GM18517 (cell line): Measurements from ENCODE around the gene LRMDA.

Experiments
- ATAC-seq: cut with Tn5 transposase; IDR thresholded peaks from one replicate; pipeline ENCODE4 v1.9.1; 2021; ENCODE audit warnings: mild to moderate bottlenecking, moderate library complexity; ENCODE audit not compliant: unreplicated experiment

The LRMDA gene

DNA sequence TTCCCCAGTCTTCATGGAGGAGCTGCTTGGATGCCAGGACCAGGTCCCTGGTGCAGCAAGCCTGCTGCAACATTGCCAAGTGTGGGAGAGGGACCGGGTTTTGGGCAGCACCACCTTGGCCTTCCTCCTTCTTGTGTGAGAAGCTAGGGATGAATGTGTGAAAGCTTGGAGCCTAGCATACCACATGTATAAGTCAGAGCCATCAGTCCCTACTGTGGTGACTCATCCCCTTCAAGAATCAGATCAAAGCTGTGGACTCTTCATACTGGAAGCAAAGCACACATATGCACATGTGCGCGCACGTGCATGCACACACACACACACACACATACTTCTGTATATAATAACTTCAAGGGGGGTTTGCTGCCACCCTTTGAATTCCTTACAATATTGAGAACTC lies 527.8 kb downstream of the LRMDA start:
- no peak for ATAC-seq

DNA sequence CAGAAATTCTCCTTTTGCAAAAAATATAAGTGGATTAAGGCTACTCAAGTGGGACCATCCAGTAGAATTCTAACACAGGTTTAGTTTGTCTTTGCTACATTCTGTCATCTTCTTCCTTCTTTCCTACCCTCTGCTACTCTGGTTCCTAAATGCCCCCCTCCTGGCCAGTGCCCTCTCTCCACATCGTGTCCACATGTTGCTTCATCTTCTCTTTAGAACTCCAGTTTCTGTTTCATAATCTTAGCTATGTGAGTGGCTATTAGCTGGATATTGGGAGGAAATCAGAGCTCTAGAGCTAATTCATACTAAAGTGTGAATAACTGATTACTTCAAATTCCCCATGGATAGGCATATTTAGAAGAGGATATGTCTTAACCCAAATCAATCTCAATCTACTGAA lies 528.5 kb downstream of the LRMDA start:
- ATAC-seq, result no peak

DNA sequence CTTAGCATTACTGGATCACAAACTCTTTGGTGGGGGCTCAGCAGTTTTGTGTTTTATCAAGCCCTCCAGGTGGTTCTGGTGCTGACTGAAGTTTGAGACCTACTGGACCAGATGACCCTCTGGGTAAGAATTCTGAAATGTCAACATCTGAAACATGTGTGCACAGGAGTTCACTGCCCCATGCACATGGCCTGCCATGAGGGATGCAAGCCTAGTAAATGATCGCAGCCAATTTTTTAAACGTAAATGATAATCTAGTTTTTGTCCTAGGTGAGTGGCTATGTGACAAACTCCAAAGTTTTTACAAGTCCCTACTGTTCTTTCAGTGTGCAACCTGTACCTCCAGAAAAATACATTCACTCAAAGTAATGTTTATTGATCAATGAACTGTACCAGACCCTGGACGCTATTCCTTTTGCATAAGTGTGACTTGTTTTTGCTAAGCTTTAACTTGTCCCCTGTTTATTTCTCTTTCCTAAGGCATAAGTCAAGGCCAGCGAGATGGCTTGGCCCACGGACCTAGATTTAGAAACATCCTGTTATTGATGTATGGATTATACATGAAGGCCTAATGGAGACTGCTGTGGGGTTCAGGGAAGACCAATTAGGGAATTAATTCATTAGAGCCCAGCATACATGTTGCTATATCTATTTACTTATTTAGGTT lies 531.1 kb downstream of the LRMDA start:
- no peak for ATAC-seq

GRCh38 chr10:75967491-75967890 lies 536.1 kb downstream of the LRMDA start:
- ATAC-seq, result no peak

DNA sequence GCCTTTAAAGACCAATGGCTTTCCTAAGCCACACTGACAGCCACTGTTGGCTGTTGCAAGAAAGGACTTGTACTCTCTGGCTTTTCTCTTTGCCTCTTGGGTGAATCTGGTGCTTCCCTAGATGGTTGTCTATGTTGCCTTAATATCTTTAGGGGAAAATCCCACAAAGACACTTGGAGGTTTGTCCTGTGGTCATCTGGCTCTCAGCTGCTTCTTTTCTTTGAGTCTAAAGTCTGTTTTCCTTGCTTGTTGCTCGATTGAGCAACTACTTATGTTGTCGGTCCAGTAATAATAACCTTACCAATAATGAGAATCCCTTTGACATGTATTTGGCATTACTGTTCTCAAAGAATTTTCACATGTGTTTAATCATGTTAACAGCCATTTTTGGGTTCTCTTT lies 537.6 kb downstream of the LRMDA start:
- no peak for ATAC-seq

GRCh38 chr10:75971402-75972211 lies 540.2 kb downstream of the LRMDA start:
- ATAC-seq, result no peak

GRCh38 chr10:75972491-75973276 lies 541.3 kb downstream of the LRMDA start:
- ATAC-seq, result no peak

DNA sequence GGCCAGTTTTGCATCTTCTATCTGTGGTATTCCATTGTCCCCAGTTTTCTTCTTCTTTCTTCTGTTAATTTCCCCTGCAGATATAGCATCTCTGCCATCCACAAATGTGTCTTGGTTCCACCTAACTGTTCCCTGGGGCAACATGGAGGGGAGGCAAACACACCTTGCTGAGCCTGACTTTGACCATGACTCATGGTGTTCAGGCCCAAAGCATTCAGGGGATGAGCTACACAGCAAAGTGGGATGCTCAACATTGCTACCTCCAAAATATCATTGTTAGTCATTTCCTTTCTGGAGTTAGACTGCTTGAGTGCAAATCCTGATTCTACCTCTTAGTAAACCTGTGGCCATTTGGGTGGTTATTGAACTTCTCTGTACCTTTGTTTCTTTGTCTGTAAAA lies 542.7 kb downstream of the LRMDA start:
- no peak for ATAC-seq

DNA sequence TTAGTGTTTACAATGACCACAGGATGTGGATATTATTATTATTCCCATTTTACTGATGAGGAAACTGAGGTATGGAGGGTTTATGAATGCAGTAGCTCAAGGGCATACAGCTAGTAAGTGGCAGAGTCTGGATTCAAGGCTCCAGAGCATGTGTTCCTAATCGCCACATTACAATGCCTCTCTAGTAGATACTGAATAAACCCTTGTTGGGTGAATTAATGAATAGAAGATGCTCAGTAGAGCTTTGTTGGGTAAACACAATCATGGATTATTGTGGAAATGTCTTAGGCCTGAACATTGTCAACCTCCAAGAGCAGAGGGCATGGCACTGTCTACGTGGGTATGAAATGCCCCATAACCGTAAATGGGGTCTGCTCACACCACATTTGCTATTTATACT lies 545.3 kb downstream of the LRMDA start:
- no peak for ATAC-seq

DNA sequence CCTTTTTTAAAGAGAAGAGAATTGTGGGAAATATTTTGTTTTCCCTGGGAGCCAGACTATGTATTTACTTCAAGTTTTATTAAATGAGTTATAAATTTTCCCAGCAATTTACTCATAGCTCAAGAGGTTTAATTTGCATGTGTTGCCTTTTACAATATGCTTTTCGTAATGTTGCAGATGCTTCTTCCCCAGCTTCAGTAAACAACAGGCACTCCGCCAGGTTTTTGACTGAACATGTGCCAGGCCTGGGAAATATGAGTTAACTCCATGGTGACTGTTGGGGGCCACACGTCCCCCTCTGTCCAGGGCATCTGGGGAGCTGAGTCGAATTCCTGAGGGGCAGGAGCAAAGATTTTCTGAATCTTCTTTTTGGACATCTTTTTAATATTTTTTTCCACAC lies 545.7 kb downstream of the LRMDA start:
- no peak for ATAC-seq

- no peak for ATAC-seq
These were observed 546.8 kb downstream of the LRMDA start for GRCh38 chr10:75978213-75978612.

DNA sequence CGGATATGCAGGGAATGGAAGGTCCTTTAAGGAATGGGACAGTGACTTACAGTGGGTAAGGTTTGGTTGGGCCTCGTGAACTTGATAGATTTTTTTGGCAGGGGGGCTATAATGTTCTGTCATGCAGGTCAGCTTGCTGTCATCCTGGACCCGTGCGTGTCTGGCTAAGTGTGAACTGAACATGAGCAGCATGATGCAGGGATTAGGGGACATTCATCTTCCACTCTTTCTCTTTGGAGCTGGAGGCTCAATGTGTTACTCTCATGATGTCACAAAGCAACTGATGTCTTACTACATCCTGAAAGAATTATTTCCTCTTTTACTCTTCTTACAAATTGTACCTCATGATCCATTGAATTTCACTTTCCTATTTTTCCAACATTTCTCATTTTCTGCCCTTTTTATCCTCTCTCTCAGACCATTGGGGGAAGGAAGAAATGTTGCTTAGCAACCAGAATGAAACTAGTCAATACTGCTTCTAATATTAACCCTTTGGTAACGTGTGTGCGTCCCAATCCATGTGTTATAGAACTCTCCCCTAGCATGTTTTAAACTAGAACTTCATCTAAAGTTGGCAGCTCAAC lies 549.1 kb downstream of the LRMDA start:
- ATAC-seq, result no peak

DNA sequence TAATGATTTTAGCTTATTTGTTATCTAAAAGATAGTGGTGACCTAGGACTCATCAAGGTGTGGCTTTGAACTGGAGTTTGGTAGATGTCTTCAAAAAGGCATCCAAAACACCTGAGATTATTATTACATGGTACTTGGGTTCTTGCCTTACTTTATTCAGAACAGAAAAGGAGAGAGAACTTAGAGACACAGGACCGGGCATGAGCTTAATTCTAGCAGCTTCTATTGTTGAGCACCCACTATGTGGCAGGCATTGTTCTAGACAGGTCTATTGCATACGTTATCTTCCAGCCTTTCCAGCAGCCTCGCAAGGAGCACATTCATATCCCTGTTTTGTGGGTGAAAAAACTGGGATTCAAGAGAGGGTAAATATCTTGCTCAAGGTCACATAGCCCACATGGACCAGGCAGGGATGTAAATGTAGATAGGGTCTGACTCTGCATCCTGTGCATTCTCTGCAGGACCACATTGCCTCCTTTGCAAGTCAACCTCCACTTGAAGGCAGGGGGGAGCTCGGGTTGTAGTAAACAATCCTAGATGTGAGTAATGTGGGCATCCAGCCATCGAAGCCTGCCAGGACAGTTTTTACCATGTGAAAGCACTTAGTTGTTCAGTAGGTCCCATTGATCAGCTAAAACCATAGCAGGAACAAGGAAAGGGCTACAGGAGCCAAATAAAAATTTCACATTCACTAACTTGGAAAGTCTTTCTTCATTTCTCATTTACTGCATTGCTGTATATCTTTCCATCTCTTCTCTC lies 551.4 kb downstream of the LRMDA start:
- ATAC-seq, result no peak

DNA sequence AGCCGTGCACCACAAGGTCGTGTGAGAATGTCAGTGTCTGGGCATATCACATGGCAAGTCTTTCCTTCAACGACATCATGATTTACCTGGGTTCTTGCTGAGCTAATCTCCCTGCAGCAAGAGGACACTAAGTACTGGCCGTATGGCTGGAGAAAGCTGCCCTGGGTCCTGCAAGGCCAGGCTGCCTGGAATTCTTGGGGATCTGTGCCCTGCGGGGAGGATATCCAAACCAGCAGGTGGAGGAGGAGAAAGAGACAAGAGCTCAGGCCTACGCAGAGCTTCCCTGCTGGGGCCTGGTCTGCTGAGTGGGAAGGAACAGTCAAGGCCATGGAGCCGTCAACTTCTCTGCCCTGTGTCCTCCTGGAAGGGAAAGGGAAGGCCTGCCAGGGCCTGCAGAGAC lies 552.6 kb downstream of the LRMDA start:
- no peak for ATAC-seq

GRCh38 chr10:75987616-75988015 lies 556.2 kb downstream of the LRMDA start:
- ATAC-seq, result no peak

- no peak for ATAC-seq
These were observed 563.1 kb downstream of the LRMDA start for GRCh38 chr10:75994357-75995040.

DNA sequence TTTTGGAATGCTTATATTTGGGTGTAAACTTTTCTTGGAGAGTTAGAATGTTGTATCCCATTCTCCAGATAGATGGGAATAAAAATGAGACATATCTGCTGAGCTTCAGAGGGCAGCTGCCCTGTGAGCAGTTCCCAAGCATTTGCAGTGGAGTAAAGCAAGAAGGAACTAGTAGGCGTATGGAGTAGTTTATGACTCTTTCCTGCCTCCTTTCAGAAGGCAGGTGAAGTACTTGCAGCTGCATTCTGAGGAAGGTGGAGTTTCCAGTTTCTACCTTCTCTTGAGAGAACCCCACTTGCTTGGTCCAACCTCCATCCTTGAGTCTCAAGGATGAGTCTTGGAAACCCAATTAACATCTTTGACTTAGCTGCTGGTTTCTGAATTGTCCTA lies 563.6 kb downstream of the LRMDA start:
- ATAC-seq, result no peak

GRCh38 chr10:75995720-75996119 lies 564.3 kb downstream of the LRMDA start:
- no peak for ATAC-seq

GRCh38 chr10:75999001-75999400 lies 567.6 kb downstream of the LRMDA start:
- no peak for ATAC-seq
